ENCODE results near the gene PALD1. TPM values are rescaled to one million over a fixed set of nuclear protein-coding genes. Genes with fewer than 3 reads are reported as not detected.

PALD1 gene
- total and polyA plus RNA-seq, 2 of the 13 experiments (the other 11 are each of a cell fraction or from before 2014, with no cell fraction given), result 0.07 to 0.09 TPM

GRCh38 chr10:70475661-70476060 lies 2.9 kb upstream of the PALD1 start (continued):
- TF ChIP-seq ZNF687 (CRISPR knock-in tag; IDR thresholded peaks at IDR 0.05) (no peak), ZNF138 (CRISPR knock-in tag; IDR thresholded peaks at IDR 0.05; ENCODE audit: low read depth) (no peak), MIER3 (CRISPR knock-in tag; IDR thresholded peaks at IDR 0.05; ENCODE audit: borderline replicate concordance) (no peak)

GRCh38 chr10:70476249-70477035 lies 2.1 kb upstream of the PALD1 start:
- in situ Hi-C loops (cut with HindIII; ENCODE audit: extremely low pct_ligation_motif_present, low pct_unique_long_range_greater_than_20kb), result no loop called here
- no peak for ATAC-seq
- H3K4me1 ChIP-seq (ENCODE audit: insufficient read depth, low read length), result peaks cover 15% of the 10 kb centered on the region
- no peaks in the 10 kb centered on the region for H3K79me2 ChIP-seq (ENCODE audit: insufficient read depth, low read length)
- no peak overlapping the region for H3K27ac ChIP-seq (ENCODE audit: extremely low read length, insufficient read depth, low read length)
- H3K4me3 ChIP-seq (replicated peaks in 1 of 3; ENCODE audit: insufficient read depth in 1 of 3, low read depth in 2 of 3, low read length in 3 of 3), result no peak overlapping the region
- no TSS peak for BruUV-seq (replicated peaks)
- H3K36me3 ChIP-seq (replicated peaks in 1 of 2; ENCODE audit: control insufficient read depth in 1 of 2, insufficient read depth in 2 of 2, low read length in 2 of 2), result no peaks in the 10 kb centered on the region
- intact Hi-C loops (cut with micrococcal nuclease; ENCODE audit: unreplicated experiment), result no loop called here
- no peak for DNase-seq (ENCODE audit: low spot score)
- H3K4me2 ChIP-seq (ENCODE audit: low read depth, low read length), result no peak overlapping the region
- no peaks in the 10 kb centered on the region for H4K20me1 ChIP-seq (ENCODE audit: insufficient read depth, low read length)
- FAIRE-seq, result no peak
- H2AFZ ChIP-seq (ENCODE audit: low read length), result no peak overlapping the region
- H3K9me3 ChIP-seq (ENCODE audit: low read length), result no peaks in the 10 kb centered on the region
- 26% methylated on average over 6 of the region's 7 CpGs for WGBS (ENCODE audit: low lambda C conversion rate)
- H3K27me3 ChIP-seq (ENCODE audit: control insufficient read depth in 1 of 2, insufficient read depth in 2 of 2, low read length in 2 of 2), result peaks cover 9 to 78% of the 10 kb centered on the region in 2 experiments
- POLR2A ChIA-PET, result no interaction called here
- CTCF ChIA-PET (ENCODE audit: low intra/inter-chr PET ratio, low total read pairs), result no interaction called here
- no peak overlapping the region for H3K9ac ChIP-seq (ENCODE audit: insufficient read depth, low read depth, low read length)
- TF ChIP-seq ZNF251 (CRISPR knock-in tag; IDR thresholded peaks at IDR 0.05), result no peak
- TF ChIP-seq, protein P1, sequence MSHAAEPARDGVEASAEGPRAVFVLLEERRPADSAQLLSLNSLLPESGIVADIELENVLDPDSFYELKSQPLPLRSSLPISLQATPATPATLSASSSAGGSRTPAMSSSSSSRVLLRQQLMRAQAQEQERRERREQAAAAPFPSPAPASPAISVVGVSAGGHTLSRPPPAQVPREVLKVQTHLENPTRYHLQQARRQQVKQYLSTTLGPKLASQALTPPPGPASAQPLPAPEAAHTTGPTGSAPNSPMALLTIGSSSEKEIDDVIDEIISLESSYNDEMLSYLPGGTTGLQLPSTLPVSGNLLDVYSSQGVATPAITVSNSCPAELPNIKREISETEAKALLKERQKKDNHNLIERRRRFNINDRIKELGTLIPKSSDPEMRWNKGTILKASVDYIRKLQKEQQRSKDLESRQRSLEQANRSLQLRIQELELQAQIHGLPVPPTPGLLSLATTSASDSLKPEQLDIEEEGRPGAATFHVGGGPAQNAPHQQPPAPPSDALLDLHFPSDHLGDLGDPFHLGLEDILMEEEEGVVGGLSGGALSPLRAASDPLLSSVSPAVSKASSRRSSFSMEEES (CRISPR knock-in tag; IDR thresholded peaks at IDR 0.05), result no peak
- TF ChIP-seq TAF15 (IDR thresholded peaks at IDR 0.05; ENCODE audit: low read depth, low read length, poor library complexity, severe bottlenecking), result no peak
- TF ChIP-seq, protein P2, sequence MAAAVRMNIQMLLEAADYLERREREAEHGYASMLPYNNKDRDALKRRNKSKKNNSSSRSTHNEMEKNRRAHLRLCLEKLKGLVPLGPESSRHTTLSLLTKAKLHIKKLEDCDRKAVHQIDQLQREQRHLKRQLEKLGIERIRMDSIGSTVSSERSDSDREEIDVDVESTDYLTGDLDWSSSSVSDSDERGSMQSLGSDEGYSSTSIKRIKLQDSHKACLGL (CRISPR knock-in tag; IDR thresholded peaks at IDR 0.05), result no peak
- TF ChIP-seq TFAP4 (IDR thresholded peaks at IDR 0.05; ENCODE audit: borderline replicate concordance, low read depth), result no peak
- TF ChIP-seq EED (CRISPR knock-in tag; IDR thresholded peaks at IDR 0.05), result no peak
- TF ChIP-seq ZNF687 (CRISPR knock-in tag; IDR thresholded peaks at IDR 0.05), result no peak
- no peak for TF ChIP-seq FOXA1 (IDR thresholded peaks at IDR 0.05)
- no peak for TF ChIP-seq FOXA1 (CRISPR knock-in tag; IDR thresholded peaks at IDR 0.05)

Measured in HepG2 (cell line).